NCI-H748 (cell line): ENCODE measurements around the gene GNAO1.

Experiments
- DNase-seq: peaks from one replicate; lab custom pipeline; 2025; ENCODE audit not compliant: unreplicated experiment; lab: John Stamatoyannopoulos, UW

The GNAO1 gene

GRCh38 chr16:56306690-56307533 is 115.6 kb downstream of the GNAO1 start:
- no peak for DNase-seq

GRCh38 chr16:56307534-56307873 is 116.2 kb downstream of the GNAO1 start:
- no peak for DNase-seq

GRCh38 chr16:56309008-56309407 is 117.7 kb downstream of the GNAO1 start:
- no peak for DNase-seq

GRCh38 chr16:56310690-56311089 is 119.4 kb downstream of the GNAO1 start:
- DNase-seq, result no peak

- DNase-seq, result peak; percentile 93
These were observed 120.1 kb downstream of the GNAO1 start for GRCh38 chr16:56311208-56312027.

- no peak for DNase-seq
These were observed 120.7 kb downstream of the GNAO1 start for GRCh38 chr16:56312028-56312300.

GRCh38 chr16:56312556-56312955 is 121.3 kb downstream of the GNAO1 start:
- DNase-seq, result no peak

GRCh38 chr16:56314244-56314850 is 123.1 kb downstream of the GNAO1 start:
- no peak for DNase-seq

- no peak for DNase-seq
These were observed 124.7 kb downstream of the GNAO1 start for GRCh38 chr16:56315955-56316354.

GRCh38 chr16:56316545-56316944 is 125.3 kb downstream of the GNAO1 start:
- no peak for DNase-seq

- peak; percentile 64 for DNase-seq
These were observed 126.9 kb downstream of the GNAO1 start for GRCh38 chr16:56317998-56318826.

- DNase-seq, result no peak
These were observed 127.5 kb downstream of the GNAO1 start for GRCh38 chr16:56318827-56319140.

- DNase-seq, result no peak
These were observed 128.1 kb downstream of the GNAO1 start for GRCh38 chr16:56319376-56319775.

- no peak for DNase-seq
These were observed 128.8 kb downstream of the GNAO1 start for GRCh38 chr16:56320056-56320455.

- DNase-seq, result no peak
These were observed 129.7 kb downstream of the GNAO1 start for GRCh38 chr16:56320811-56321558.

- no peak for DNase-seq
These were observed 130.3 kb downstream of the GNAO1 start for GRCh38 chr16:56321571-56321970.

GRCh38 chr16:56324406-56324805 is 133.1 kb downstream of the GNAO1 start:
- no peak for DNase-seq

- DNase-seq, result no peak
These were observed 134.7 kb downstream of the GNAO1 start for GRCh38 chr16:56325956-56326355.

GRCh38 chr16:56327071-56327928 is 136.0 kb downstream of the GNAO1 start:
- no peak for DNase-seq

- no peak for DNase-seq
These were observed 136.6 kb downstream of the GNAO1 start for GRCh38 chr16:56327929-56328258.
